Medulla oblongata (tissue), 1 donor: ENCODE data around the gene TTLL5.

Experiments
- DNase-seq: peaks from one replicate; pipeline ENCODE4 v3.0.0-alpha.2; 2015; ENCODE audit errors: extremely low spot score

TTLL5 gene

GRCh38 chr14:75960231-75960630, 299.2 kb downstream of the TTLL5 start:
- no peak for DNase-seq

DNA sequence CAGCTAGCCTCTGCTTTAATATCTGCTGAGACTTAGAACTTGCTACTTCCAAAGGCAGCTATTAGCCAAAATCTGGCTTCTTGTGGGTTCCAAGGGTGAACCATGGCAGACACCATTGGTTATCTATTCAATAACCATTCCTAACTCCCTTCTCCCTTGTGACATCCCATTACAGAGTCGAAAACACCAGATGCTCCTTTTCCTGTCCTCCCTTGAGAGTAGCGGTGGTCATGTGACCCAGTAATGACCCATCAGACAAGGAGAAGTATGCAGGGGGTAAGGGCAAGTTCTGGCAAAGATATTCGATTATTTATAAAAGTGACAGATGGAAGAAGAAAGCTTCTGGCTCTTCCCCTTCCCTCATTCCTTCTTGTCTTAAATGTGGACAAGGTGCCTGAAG, 300.6 kb downstream of the TTLL5 start:
- no peak for DNase-seq

GRCh38 chr14:75967866-75968265, 306.8 kb downstream of the TTLL5 start:
- no peak for DNase-seq

GRCh38 chr14:75968456-75968855, 307.4 kb downstream of the TTLL5 start:
- no peak for DNase-seq

DNA sequence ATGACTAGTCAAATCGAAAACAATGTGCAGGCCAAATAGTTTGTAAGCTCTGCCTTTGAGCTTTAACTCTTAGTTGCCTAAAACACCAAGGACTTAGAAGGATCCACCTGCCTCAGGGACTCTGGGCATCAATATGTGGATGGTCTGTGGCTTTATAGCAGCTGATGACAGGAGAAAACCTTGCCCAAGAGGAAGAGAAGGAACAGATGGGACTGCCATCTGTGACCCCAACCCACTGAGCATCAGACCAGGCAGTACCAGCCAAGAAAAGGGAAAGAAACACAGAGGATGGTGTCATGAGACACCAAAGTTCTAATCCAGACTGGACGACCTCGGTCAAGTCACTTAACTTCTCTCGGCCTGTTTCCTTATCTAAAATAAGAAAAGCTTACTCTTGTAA, 308.1 kb downstream of the TTLL5 start:
- DNase-seq = no peak

DNA sequence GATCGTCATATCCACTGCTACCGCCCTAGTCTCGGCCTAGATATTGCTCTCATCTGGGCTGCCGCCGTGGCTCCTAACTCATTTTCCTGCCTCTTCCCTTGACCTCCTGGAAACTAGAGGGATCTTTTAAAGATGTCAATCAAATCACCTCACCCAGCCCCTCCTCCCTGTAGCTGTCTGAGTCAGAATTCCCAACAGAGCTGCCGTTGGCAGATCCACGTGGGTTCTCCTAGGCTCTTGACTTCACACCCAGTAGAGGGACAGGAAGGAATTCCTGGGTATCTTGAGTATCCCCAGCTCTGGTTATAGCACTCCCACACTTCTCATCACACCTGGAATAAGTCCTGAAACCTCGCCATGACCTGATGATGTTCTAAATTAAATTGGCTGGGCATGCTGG, 308.8 kb downstream of the TTLL5 start:
- DNase-seq = no peak

DNA sequence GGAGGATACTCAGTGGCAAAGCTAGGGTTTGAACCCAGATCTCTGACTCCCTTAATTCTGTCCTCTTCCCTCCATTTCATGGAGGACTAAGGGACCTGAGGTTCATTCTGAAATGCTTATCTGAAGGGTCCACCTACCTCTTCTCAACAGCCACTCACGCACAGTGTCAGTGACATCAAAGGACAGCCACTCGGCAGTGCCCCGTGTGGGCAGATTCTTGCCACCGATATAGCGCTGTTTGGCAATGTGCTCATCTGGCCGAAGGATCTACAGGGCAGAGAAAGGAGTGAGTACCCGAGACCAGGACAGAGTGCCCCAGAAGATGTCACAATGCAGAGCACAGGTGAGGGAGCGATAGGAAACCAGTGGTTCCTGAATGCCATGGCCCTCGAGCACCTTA, 309.9 kb downstream of the TTLL5 start:
- no peak for DNase-seq

- no peak for DNase-seq
Observed at GRCh38 chr14:75971509-75971908, 310.5 kb downstream of the TTLL5 start.

GRCh38 chr14:75972801-75973421, 311.9 kb downstream of the TTLL5 start:
- DNase-seq = no peak

GRCh38 chr14:75976826-75977581, 316.0 kb downstream of the TTLL5 start:
- no peak for DNase-seq

GRCh38 chr14:75977582-75977943, 316.5 kb downstream of the TTLL5 start:
- DNase-seq = no peak

DNA sequence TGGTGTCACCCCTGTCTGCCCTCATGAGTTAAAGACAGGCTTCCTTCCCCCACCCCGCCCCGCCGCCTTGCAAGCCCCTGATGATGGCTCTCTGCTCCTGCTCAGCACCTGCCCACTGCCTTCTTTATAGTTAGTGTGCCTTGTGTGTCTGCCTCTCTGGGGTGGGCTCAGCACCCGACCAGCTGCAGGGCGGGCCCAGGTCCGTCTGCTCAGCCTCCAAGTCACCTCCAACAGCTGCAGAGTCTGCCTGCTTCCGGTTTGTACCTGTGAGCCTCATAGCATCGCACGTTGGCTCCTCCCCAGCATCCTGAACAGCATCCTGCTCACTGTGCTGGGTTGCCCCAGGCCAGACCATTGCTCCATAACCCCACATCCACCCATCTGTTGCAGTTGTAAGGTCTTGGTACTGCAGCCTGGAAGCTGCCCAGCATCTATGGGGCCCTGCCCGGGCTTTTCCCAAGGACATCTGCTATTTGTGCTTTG, 317.2 kb downstream of the TTLL5 start:
- no peak for DNase-seq

DNA sequence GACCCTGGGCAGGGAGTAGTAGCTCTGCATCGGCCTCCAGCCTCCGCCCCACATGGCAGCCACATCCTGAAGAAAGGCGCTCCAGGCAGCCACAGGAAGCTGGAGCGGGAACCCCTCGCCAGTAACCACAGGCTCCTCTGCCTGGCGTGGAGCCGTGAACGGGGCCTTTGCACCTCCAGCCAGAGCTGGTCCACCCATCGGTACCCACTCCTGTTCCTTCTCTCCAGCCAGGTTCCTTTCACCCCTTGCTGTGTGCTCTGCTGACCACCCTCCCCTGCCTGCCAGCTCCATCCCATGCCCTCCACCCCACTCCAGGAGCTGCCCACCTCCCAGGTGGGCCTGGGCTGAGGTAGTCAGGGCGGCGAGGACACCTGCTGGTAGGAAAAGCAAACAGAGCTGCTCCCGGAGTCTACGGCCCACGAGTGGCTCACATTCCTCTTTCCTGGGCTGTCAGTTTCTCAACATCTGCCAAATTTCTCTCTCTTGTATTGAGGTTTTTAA, 318.1 kb downstream of the TTLL5 start:
- peak; percentile 59 for DNase-seq

DNA sequence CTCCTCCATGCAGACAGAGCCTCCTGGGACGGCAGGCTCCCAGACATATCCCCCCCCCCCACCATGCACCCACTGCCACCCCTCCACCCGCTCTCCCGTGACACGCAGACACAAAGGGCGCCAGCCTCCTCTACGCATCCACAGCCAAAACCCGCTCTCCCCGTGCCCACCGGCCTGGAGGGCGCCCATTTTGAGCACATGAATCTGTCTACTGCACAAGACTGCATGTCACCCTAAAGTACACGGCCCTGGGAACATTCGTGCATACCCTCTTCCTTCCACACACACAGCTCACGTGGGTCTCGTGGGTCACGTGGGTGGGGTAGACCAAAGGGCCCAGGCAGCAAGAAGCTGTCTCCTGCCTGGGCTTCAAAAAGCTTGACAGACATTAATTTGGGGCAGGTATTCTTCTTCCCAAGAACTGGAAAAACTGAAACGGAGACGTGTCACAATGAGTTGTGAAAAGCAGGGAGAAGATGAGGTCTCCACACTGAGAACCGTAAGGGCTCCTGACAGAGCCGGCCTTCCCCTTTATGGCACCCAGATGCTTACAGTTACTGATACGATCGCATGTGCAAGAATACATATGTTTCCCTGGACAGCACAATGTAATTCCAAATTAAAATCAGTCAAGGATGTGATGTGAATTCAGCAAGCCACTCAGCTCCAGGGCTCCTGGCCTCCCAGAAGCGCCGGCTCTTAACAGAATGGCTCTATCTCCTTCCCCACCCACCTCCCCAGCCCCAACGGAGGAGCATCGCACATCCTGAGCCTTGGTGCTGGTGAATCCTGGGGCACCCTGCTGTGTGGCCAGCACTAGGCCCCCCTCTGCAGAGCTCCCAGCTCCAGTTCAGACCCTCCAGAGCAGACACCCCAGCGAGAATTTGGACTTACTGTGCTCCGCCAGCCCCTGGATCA, 318.9 kb downstream of the TTLL5 start:
- DNase-seq = peak; percentile 48

GRCh38 chr14:75980856-75981255, 319.8 kb downstream of the TTLL5 start:
- no peak for DNase-seq

DNA sequence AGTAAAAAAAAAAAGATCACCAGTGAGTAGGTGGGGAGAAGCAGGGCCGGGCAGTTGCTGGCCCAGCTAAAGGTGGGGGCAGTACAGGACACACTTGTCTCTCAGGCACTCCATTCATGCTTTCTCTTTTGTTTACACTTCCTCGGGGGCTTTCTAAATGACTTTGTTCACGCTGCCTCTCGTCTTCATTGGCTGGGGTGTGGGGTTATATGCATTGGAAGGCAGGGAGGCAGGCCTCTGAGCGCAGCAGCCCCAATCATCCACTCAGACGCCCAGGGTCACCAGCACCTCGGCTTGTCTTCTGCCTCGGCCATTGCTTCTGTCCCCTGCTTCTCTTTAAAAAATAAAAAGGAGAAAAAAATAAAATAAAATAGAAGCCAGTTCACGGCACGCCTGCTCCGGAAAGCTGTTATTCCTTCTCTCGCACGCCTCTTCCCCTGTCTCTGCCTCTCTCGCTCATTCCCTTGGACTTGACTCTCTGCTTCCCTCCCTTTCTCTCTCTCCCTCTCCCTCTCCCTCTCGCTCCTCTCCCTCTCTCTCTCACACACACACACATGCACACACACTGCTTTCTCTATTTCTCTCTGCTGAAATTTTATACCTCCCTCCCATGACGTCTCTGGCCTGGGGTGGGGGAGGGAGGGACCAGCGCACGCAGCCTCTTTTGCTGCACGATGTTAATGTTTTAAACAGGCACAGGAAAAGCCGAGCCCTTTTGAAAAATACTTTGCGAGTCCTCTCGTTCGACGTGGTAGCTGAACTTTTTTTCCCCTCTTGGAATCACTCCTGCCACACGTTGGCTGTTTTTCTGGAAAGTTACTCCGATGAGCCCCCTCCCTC, 320.6 kb downstream of the TTLL5 start, which contains the start of gene TGFB3:
Gene TGFB3 (minus strand): TSS at position 570 of the 840 bp plus-strand sequence. CDS start 1,102 bp downstream, outside the sequence.
- DNase-seq = peak; percentile 77

GRCh38 chr14:75982266-75983018, 321.4 kb downstream of the TTLL5 start:
- DNase-seq = peak; percentile 92

GRCh38 chr14:75983019-75983358, 321.9 kb downstream of the TTLL5 start:
- DNase-seq = no peak

DNA sequence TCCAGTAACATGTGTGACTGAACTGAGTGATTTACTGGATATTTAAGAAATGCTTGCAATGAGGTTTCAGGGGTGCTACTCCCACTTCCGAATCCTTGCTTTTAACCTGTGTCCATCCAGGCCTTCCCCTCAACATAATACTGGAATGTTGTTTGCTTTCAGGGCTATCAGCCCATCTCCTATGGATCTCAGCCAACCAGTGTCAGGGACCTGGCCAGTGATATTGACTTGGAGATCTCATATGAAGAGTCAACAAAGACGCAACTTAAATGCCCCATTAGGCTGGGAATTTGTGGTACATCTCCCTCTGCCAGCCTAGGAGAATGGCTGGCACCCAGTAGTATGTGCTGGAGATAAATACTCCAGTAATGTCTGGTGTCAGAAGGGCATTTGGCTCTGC, 323.6 kb downstream of the TTLL5 start:
- no peak for DNase-seq

- DNase-seq = peak; percentile 93
Observed at GRCh38 chr14:75985618-75986438, 324.8 kb downstream of the TTLL5 start, which contains the start of gene IFT43. TSS of gene IFT43 (plus strand) at chr14:75985763. CDS start at chr14:75985787, 24 bp downstream.
